IPS-18a (cell line): ENCODE data around the gene GATA5.

Experiments used
- H3K27ac ChIP-seq: one replicate; pipeline ENCODE4 v1.5.1; 2013; ENCODE audit warnings: low read length
- H3K27me3 ChIP-seq: one replicate; pipeline ENCODE4 v1.6.1; 2013; ENCODE audit warnings: mild to moderate bottlenecking, low read length; ENCODE audit not compliant: control insufficient read depth, insufficient read depth
- H3K36me3 ChIP-seq: one replicate; pipeline ENCODE4 v1.6.1; 2013; ENCODE audit warnings: low read depth, low read length; ENCODE audit not compliant: control insufficient read depth
- H3K4me1 ChIP-seq: one replicate; pipeline ENCODE4 v1.6.1; 2013; ENCODE audit warnings: low read depth, low read length; ENCODE audit not compliant: control insufficient read depth
- H3K4me3 ChIP-seq: one replicate; pipeline ENCODE4 v1.5.1; 2013; ENCODE audit warnings: low read length
- H3K9ac ChIP-seq: one replicate; pipeline ENCODE4 v1.6.1; 2013; ENCODE audit warnings: mild to moderate bottlenecking, low read length, moderate library complexity
- H3K9me3 ChIP-seq: one replicate; pipeline ENCODE4 v1.6.1; 2013; ENCODE audit warnings: low read depth, low read length; ENCODE audit not compliant: control insufficient read depth

Gene GATA5

GRCh38 chr20:62475772-62476055, at the start of gene GATA5:
TSS of gene GATA5 (minus strand) at chr20:62475995. CDS start at chr20:62475521, 474 bp downstream.
- H3K27ac ChIP-seq, result no peak within 1 kb of the TSS
- peaks cover 88% of the 10 kb centered on the region for H3K27me3 ChIP-seq
- no peak within 1 kb of the TSS for H3K9ac ChIP-seq
- H3K9me3 ChIP-seq, result no peaks in the 10 kb centered on the region
- H3K36me3 ChIP-seq, result no peaks in the 10 kb centered on the region
- H3K4me1 ChIP-seq, result peaks cover 4% of the 10 kb centered on the region
- peak within 1 kb of the TSS; percentile 47 for H3K4me3 ChIP-seq

GRCh38 chr20:62525014-62525413, 49.2 kb upstream of the GATA5 start:
- no peak overlapping the region for H3K27ac ChIP-seq
- no peak overlapping the region for H3K4me3 ChIP-seq
- H3K9me3 ChIP-seq, result no peaks in the 10 kb centered on the region
- H3K9ac ChIP-seq, result no peak overlapping the region
- H3K36me3 ChIP-seq, result no peaks in the 10 kb centered on the region
- H3K4me1 ChIP-seq, result peaks cover 12% of the 10 kb centered on the region
- H3K27me3 ChIP-seq, result no peaks in the 10 kb centered on the region

- no peak overlapping the region for H3K27ac ChIP-seq
These were observed 48.7 kb upstream of the GATA5 start for GRCh38 chr20:62524505-62524911.

GRCh38 chr20:62523473-62524203, 47.8 kb upstream of the GATA5 start:
- Histone ChIP-seq H3K4me1 (peaks cover 12% of the 10 kb centered on the region), H3K27me3 (no peaks in the 10 kb centered on the region)

More at GRCh38 chr20:62524505-62524911, 48.7 kb upstream of the GATA5 start:
- no peaks in the 10 kb centered on the region for H3K9me3 ChIP-seq
- peaks cover 12% of the 10 kb centered on the region for H3K4me1 ChIP-seq
- peak overlapping the region; percentile 0 for H3K4me3 ChIP-seq
- H3K9ac ChIP-seq, result no peak overlapping the region
- no peaks in the 10 kb centered on the region for H3K36me3 ChIP-seq
- H3K27me3 ChIP-seq, result no peaks in the 10 kb centered on the region

GRCh38 chr20:62522748-62523396, 47.1 kb upstream of the GATA5 start:
- Histone ChIP-seq H3K27ac (no peak overlapping the region), H3K4me1 (peaks cover 12% of the 10 kb centered on the region), H3K9ac (no peak overlapping the region), H3K36me3 (no peaks in the 10 kb centered on the region), H3K9me3 (no peaks in the 10 kb centered on the region), H3K27me3 (no peaks in the 10 kb centered on the region), H3K4me3 (no peak overlapping the region)

More at GRCh38 chr20:62523473-62524203, 47.8 kb upstream of the GATA5 start:
- Histone ChIP-seq H3K27ac (no peak overlapping the region), H3K36me3 (no peaks in the 10 kb centered on the region), H3K9ac (no peak overlapping the region), H3K4me3 (peak overlapping the region; percentile 5), H3K9me3 (no peaks in the 10 kb centered on the region)

- H3K4me1 ChIP-seq, result peaks cover 10% of the 10 kb centered on the region
- H3K4me3 ChIP-seq, result no peak overlapping the region
- no peaks in the 10 kb centered on the region for H3K27me3 ChIP-seq
- no peak overlapping the region for H3K9ac ChIP-seq
- H3K27ac ChIP-seq, result no peak overlapping the region
- H3K9me3 ChIP-seq, result no peaks in the 10 kb centered on the region
- H3K36me3 ChIP-seq, result no peaks in the 10 kb centered on the region
These were observed 44.0 kb upstream of the GATA5 start for GRCh38 chr20:62519826-62520225.

GRCh38 chr20:62518911-62519310, 43.1 kb upstream of the GATA5 start:
- Histone ChIP-seq H3K4me3 (no peak overlapping the region), H3K4me1 (peaks cover under 1% of the 10 kb centered on the region), H3K36me3 (no peaks in the 10 kb centered on the region), H3K9me3 (no peaks in the 10 kb centered on the region), H3K27me3 (no peaks in the 10 kb centered on the region), H3K9ac (no peak overlapping the region), H3K27ac (no peak overlapping the region)

- Histone ChIP-seq H3K9ac (no peak overlapping the region), H3K9me3 (no peaks in the 10 kb centered on the region), H3K4me3 (no peak overlapping the region), H3K27me3 (no peaks in the 10 kb centered on the region), H3K4me1 (no peaks in the 10 kb centered on the region), H3K36me3 (no peaks in the 10 kb centered on the region), H3K27ac (no peak overlapping the region)
These were observed 42.3 kb upstream of the GATA5 start for GRCh38 chr20:62517901-62518610.

- Histone ChIP-seq H3K27me3 (no peaks in the 10 kb centered on the region), H3K9me3 (no peaks in the 10 kb centered on the region), H3K4me3 (no peak overlapping the region), H3K9ac (no peak overlapping the region), H3K36me3 (no peaks in the 10 kb centered on the region), H3K27ac (no peak overlapping the region), H3K4me1 (no peaks in the 10 kb centered on the region)
These were observed 41.4 kb upstream of the GATA5 start for GRCh38 chr20:62517168-62517567.

GRCh38 chr20:62516338-62516737, 40.5 kb upstream of the GATA5 start:
- no peak overlapping the region for H3K4me3 ChIP-seq
- H3K36me3 ChIP-seq, result no peaks in the 10 kb centered on the region
- H3K27ac ChIP-seq, result no peak overlapping the region
- no peak overlapping the region for H3K9ac ChIP-seq
- H3K4me1 ChIP-seq, result no peaks in the 10 kb centered on the region
- no peaks in the 10 kb centered on the region for H3K9me3 ChIP-seq
- H3K27me3 ChIP-seq, result no peaks in the 10 kb centered on the region

GRCh38 chr20:62515826-62516225, 40.0 kb upstream of the GATA5 start:
- no peak overlapping the region for H3K4me3 ChIP-seq
- no peaks in the 10 kb centered on the region for H3K27me3 ChIP-seq
- no peak overlapping the region for H3K9ac ChIP-seq
- no peaks in the 10 kb centered on the region for H3K4me1 ChIP-seq
- no peaks in the 10 kb centered on the region for H3K9me3 ChIP-seq
- H3K27ac ChIP-seq, result no peak overlapping the region
- no peaks in the 10 kb centered on the region for H3K36me3 ChIP-seq
